ENCODE data around the gene ZSWIM6.

DNA sequence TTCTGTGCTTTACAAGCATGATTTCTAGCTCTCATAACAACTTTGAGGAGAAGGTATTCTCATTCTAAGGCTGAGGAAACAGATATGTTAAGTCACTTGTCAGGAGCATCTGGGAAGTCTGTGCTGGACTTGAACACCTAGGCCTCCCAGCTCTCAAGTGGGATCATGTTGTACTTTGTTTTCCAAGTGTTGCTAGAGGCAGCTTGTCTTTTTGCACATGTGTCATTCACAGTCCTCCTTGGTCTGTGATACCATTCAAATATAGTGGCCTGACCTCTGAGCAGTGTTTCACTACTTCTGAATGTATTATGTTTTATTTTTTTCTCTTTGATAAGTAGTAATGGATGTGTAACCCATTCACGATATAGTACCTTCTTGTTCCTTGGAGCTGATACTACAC, 21.2 kb downstream of the ZSWIM6 start:
- TF ChIP-seq POLR2A (IDR thresholded peaks at IDR 0.05): no peak
- no peak for TF ChIP-seq CTCF (IDR thresholded peaks at IDR 0.05)

Measured in Peyer's patch (tissue), 4 donors.